ENCODE data around the gene KNG1. TPM values are rescaled to one million over a fixed set of nuclear protein-coding genes. Genes with fewer than 3 reads are reported as not detected.

The KNG1 gene
- polyA plus RNA-seq, 2 of the 4 experiments (the other 2 are of a cell fraction) = 0.05 TPM; not detected in 1

GRCh38 chr3:186754871-186755270, 37.7 kb downstream of the KNG1 start (continued):
- TF ChIP-seq REST (IDR thresholded peaks at IDR 0.05) = no peak

- POLR2A ChIA-PET = no interaction called here
- WGBS (ENCODE audit: missing lambda C conversion rate) = 86% methylated on average over 8 of the region's 8 CpGs
Observed at GRCh38 chr3:186757214-186757613, 40.1 kb downstream of the KNG1 start.

GRCh38 chr3:186757686-186758220, 40.6 kb downstream of the KNG1 start:
- CTCF ChIA-PET = interaction anchor here (1.1 kb wide), 1 partner anchor 16 kb away, joined by 3 read pairs; no protein-coding TSS in a partner anchor
- no peak for ATAC-seq
- H3K9me3 ChIP-seq = no peaks in the 10 kb centered on the region
- DNase-seq (ENCODE audit: low read depth in 1 of 2, low spot score in 1 of 2) = no peak
- H3K4me3 ChIP-seq = no peak overlapping the region
- no peak overlapping the region for H3K27ac ChIP-seq
- no peak for FAIRE-seq
- peaks cover 6% of the 10 kb centered on the region; the same call in 2 of the 3 replicates for H3K4me1 ChIP-seq
- no peak overlapping the region for H3K4me2 ChIP-seq
- WGBS (ENCODE audit: missing lambda C conversion rate) = 87% methylated on average over 8 of the region's 8 CpGs
- POLR2A ChIA-PET = no interaction called here
- no peak for TF ChIP-seq EP300 (IDR thresholded peaks at IDR 0.05)
- no peak for TF ChIP-seq NFE2L2 (conservative IDR thresholded peaks at IDR 0.05; ENCODE audit: low read length)
- TF ChIP-seq MYC (IDR thresholded peaks at IDR 0.05; ENCODE audit: borderline replicate concordance, low read length) = no peak
- no peak for TF ChIP-seq CTCF (IDR thresholded peaks at IDR 0.05)
- no peak for TF ChIP-seq HDAC2 (IDR thresholded peaks at IDR 0.05)
- no peak for TF ChIP-seq ZSCAN20 (CRISPR knock-in tag; IDR thresholded peaks at IDR 0.05)
- no peak for TF ChIP-seq ATOH8 (CRISPR knock-in tag; IDR thresholded peaks at IDR 0.05; ENCODE audit: low read depth)

More at GRCh38 chr3:186757214-186757613, 40.1 kb downstream of the KNG1 start:
- H3K9me3 ChIP-seq = no peaks in the 10 kb centered on the region
- no peak overlapping the region for H3K27ac ChIP-seq
- CTCF ChIA-PET = interaction anchor here (1.1 kb wide), 1 partner anchor 16 kb away, joined by 3 read pairs; no protein-coding TSS in a partner anchor
- TF ChIP-seq E2F6 (IDR thresholded peaks at IDR 0.05; ENCODE audit: borderline replicate concordance, low read depth) (no peak), TFCP2L1 (CRISPR knock-in tag; IDR thresholded peaks at IDR 0.05) (no peak), HMGXB4 (CRISPR knock-in tag; IDR thresholded peaks at IDR 0.05; ENCODE audit: borderline replicate concordance) (no peak), HDAC2 (IDR thresholded peaks at IDR 0.05) (no peak)
- no peak overlapping the region for H3K4me3 ChIP-seq
- no peak for FAIRE-seq
- no peak for ATAC-seq
- H3K4me2 ChIP-seq = no peak overlapping the region
- no peak for DNase-seq (ENCODE audit: low read depth in 1 of 2, low spot score in 1 of 2)
- peaks cover 11% of the 10 kb centered on the region; the same call in 2 of the 3 replicates for H3K4me1 ChIP-seq

Data from A549 (cell line).